ENCODE measurements around the gene ALDH1B1. TPM values are rescaled to one million over a fixed set of nuclear protein-coding genes. Genes with fewer than 3 reads are reported as not detected.

The ALDH1B1 gene
- total and polyA plus RNA-seq, 2 of the 13 experiments (the other 11 are each of a cell fraction or from before 2014, with no cell fraction given), result 45.1 to 125 TPM

DNA sequence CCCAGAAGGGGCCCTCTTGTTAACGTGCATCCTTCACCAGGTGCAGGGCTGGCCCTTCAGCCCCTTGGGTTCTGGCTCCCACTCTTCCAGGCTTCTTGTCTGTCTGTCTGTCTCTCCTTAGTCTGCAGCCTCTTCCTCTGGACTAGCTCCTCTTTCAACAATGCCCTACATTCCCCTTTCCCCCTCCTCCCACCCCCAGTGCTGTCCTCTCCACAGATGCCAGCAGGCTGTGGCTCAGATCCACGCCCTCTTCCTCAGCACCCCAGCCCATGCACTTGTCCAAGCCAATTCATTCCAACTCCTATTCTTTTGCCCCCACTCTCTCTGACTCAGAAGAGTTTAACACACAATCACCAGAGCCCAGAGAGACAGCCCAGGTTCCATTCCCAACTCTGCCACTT is 45.2 kb upstream of the ALDH1B1 start:
- intact Hi-C loops (cut with micrococcal nuclease; ENCODE audit: unreplicated experiment) (no loop called here), in situ Hi-C loops (cut with HindIII; ENCODE audit: extremely low pct_ligation_motif_present, low pct_unique_long_range_greater_than_20kb) (no loop called here)
- Histone ChIP-seq H4K20me1 (ENCODE audit: insufficient read depth, low read length) (no peaks in the 10 kb centered on the region), H3K36me3 (replicated peaks in 1 of 2; ENCODE audit: control insufficient read depth in 1 of 2, insufficient read depth in 2 of 2, low read length in 2 of 2) (no peaks in the 10 kb centered on the region), H2AFZ (ENCODE audit: low read length) (no peak overlapping the region), H3K9ac (ENCODE audit: insufficient read depth, low read depth, low read length) (no peak overlapping the region), H3K79me2 (ENCODE audit: insufficient read depth, low read length) (no peaks in the 10 kb centered on the region), H3K4me3 (replicated peaks in 1 of 3; ENCODE audit: insufficient read depth in 1 of 3, low read depth in 2 of 3, low read length in 3 of 3) (no peak overlapping the region), H3K4me1 (ENCODE audit: insufficient read depth, low read length) (peaks cover 6% of the 10 kb centered on the region; the same call in 1 of the 2 replicates), H3K27ac (ENCODE audit: extremely low read length, insufficient read depth, low read length) (no peak overlapping the region), H3K27me3 (ENCODE audit: control insufficient read depth in 1 of 2, insufficient read depth in 2 of 2, low read length in 2 of 2) (peaks cover 5 to 22% of the 10 kb centered on the region in 2 experiments; a peak in 3 of 5 replicates), H3K9me3 (ENCODE audit: low read length) (no peaks in the 10 kb centered on the region), H3K4me2 (ENCODE audit: low read depth, low read length) (no peak overlapping the region)
- WGBS (ENCODE audit: low lambda C conversion rate), result 11% methylated on average over 2 of the region's 2 CpGs
- CTCF ChIA-PET (ENCODE audit: low intra/inter-chr PET ratio, low total read pairs), result no interaction called here
- POLR2A ChIA-PET, result no interaction called here
- ATAC-seq, result no peak
- TF ChIP-seq, protein P1, sequence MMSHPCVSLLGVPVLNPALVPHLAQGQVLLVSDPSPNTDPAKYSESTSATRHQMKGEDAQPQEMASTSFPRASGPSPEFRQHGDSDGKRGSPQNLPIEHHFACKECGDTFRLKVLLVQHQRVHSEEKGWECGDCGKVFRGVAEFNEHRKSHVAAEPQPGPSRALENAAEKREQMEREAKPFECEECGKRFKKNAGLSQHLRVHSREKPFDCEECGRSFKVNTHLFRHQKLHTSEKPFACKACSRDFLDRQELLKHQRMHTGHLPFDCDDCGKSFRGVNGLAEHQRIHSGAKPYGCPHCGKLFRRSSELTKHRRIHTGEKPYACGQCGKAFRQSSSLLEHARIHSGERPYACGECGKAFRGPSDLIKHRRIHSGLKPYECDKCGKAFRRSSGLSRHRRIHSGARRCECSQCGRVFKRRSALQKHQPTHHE (CRISPR knock-in tag; IDR thresholded peaks at IDR 0.05; ENCODE audit: borderline replicate concordance), result no peak
- TF ChIP-seq ZNF333 (CRISPR knock-in tag; IDR thresholded peaks at IDR 0.05; ENCODE audit: borderline replicate concordance) (no peak), ZNF432 (CRISPR knock-in tag; IDR thresholded peaks at IDR 0.05; ENCODE audit: borderline replicate concordance) (no peak), PAF1 (CRISPR knock-in tag; IDR thresholded peaks at IDR 0.05) (no peak), SETDB1 (CRISPR knock-in tag; IDR thresholded peaks at IDR 0.05; ENCODE audit: borderline replicate concordance) (no peak), GZF1 (CRISPR knock-in tag; IDR thresholded peaks at IDR 0.05) (no peak), KMT2A (CRISPR knock-in tag; IDR thresholded peaks at IDR 0.05) (no peak), SSRP1 (CRISPR knock-in tag; IDR thresholded peaks at IDR 0.05) (no peak), AHR (CRISPR knock-in tag; IDR thresholded peaks at IDR 0.05) (no peak), CBX1 (IDR thresholded peaks at IDR 0.05; ENCODE audit: low read depth) (no peak), KLF12 (CRISPR knock-in tag; IDR thresholded peaks at IDR 0.05; ENCODE audit: borderline replicate concordance) (no peak), ZC3H13 (CRISPR knock-in tag; IDR thresholded peaks at IDR 0.05) (no peak), RFXAP (CRISPR knock-in tag; IDR thresholded peaks at IDR 0.05; ENCODE audit: borderline replicate concordance) (no peak)
- TF ChIP-seq, protein P2, sequence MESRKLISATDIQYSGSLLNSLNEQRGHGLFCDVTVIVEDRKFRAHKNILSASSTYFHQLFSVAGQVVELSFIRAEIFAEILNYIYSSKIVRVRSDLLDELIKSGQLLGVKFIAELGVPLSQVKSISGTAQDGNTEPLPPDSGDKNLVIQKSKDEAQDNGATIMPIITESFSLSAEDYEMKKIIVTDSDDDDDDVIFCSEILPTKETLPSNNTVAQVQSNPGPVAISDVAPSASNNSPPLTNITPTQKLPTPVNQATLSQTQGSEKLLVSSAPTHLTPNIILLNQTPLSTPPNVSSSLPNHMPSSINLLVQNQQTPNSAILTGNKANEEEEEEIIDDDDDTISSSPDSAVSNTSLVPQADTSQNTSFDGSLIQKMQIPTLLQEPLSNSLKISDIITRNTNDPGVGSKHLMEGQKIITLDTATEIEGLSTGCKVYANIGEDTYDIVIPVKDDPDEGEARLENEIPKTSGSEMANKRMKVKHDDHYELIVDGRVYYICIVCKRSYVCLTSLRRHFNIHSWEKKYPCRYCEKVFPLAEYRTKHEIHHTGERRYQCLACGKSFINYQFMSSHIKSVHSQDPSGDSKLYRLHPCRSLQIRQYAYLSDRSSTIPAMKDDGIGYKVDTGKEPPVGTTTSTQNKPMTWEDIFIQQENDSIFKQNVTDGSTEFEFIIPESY (CRISPR knock-in tag; IDR thresholded peaks at IDR 0.05), result no peak
- FAIRE-seq, result no peak
- DNase-seq (ENCODE audit: low spot score), result no peak
- BruUV-seq (replicated peaks), result no TSS peak

Measured in HepG2 (cell line).